ENCODE data around the gene KCNH8.

KCNH8 gene

GRCh38 chr3:19149368-19149767 lies 1.1 kb downstream of the KCNH8 start:
- peaks cover 3% of the 10 kb centered on the region for H3K36me3 Mint-ChIP-seq (ENCODE audit: low read depth)
- H3K4me3 Mint-ChIP-seq = no peak overlapping the region
- peaks cover 53% of the 10 kb centered on the region for H3K27me3 Mint-ChIP-seq (ENCODE audit: low read depth)
- H3K9me3 Mint-ChIP-seq = peaks cover 6% of the 10 kb centered on the region
- peaks cover 10% of the 10 kb centered on the region for H3K4me1 Mint-ChIP-seq (ENCODE audit: low read depth)
- no peak overlapping the region for H3K27ac Mint-ChIP-seq

- H3K27ac Mint-ChIP-seq = no peak overlapping the region
These were observed 2.9 kb downstream of the KCNH8 start for GRCh38 chr3:19151171-19151570.

GRCh38 chr3:19154693-19155250 lies 6.5 kb downstream of the KCNH8 start:
- Mint-ChIP-seq H3K36me3 (ENCODE audit: low read depth) (no peaks in the 10 kb centered on the region), H3K4me3 (no peak overlapping the region), H3K4me1 (ENCODE audit: low read depth) (no peaks in the 10 kb centered on the region), H3K27me3 (ENCODE audit: low read depth) (peaks cover 19% of the 10 kb centered on the region), H3K9me3 (no peaks in the 10 kb centered on the region), H3K27ac (no peak overlapping the region)

More at GRCh38 chr3:19151171-19151570, 2.9 kb downstream of the KCNH8 start:
- peaks cover 3% of the 10 kb centered on the region for H3K36me3 Mint-ChIP-seq (ENCODE audit: low read depth)
- no peaks in the 10 kb centered on the region for H3K9me3 Mint-ChIP-seq
- H3K4me3 Mint-ChIP-seq = no peak overlapping the region
- peaks cover 8% of the 10 kb centered on the region for H3K4me1 Mint-ChIP-seq (ENCODE audit: low read depth)
- peaks cover 49% of the 10 kb centered on the region for H3K27me3 Mint-ChIP-seq (ENCODE audit: low read depth)

GRCh38 chr3:19155375-19155774 lies 7.1 kb downstream of the KCNH8 start:
- Mint-ChIP-seq H3K36me3 (ENCODE audit: low read depth) (no peaks in the 10 kb centered on the region), H3K4me1 (ENCODE audit: low read depth) (no peaks in the 10 kb centered on the region), H3K9me3 (no peaks in the 10 kb centered on the region), H3K27me3 (ENCODE audit: low read depth) (peaks cover 13% of the 10 kb centered on the region), H3K4me3 (no peak overlapping the region), H3K27ac (no peak overlapping the region)

DNA sequence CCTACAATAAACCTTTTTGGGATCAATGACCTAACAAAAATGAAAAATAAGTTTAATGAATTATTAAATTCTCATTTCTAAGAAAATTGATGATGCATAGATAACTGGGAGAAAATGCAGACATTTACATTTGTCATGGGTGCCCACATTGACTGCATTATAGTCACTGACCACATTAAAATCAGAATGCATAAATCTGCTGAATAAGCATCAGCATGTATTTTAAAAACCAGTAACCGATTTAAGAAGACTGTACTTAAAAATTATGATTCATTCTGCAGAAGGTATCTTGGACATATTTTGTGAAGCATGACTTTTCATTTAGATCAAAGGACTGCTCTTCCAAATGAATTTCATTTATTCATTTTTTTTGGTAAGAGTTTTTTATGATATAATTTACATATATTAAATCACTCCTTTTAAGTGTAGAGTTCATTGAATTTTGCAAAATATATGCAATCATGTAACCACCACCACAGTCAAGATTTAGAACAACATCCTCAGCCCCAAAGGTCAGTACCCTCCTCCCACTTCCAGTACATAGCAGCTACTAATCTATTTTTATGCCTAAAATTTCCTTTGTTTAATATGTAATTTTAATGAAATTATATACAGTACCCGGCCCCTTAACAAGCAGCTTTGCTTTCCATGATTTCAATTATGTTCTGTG lies 11.8 kb downstream of the KCNH8 start:
- Mint-ChIP-seq H3K27me3 (ENCODE audit: low read depth) (peaks cover 5% of the 10 kb centered on the region), H3K27ac (no peak overlapping the region), H3K4me1 (ENCODE audit: low read depth) (no peaks in the 10 kb centered on the region), H3K4me3 (no peak overlapping the region), H3K36me3 (ENCODE audit: low read depth) (no peaks in the 10 kb centered on the region), H3K9me3 (no peaks in the 10 kb centered on the region)

- Mint-ChIP-seq H3K36me3 (ENCODE audit: low read depth) (no peaks in the 10 kb centered on the region), H3K4me3 (no peak overlapping the region), H3K4me1 (ENCODE audit: low read depth) (no peaks in the 10 kb centered on the region), H3K27ac (no peak overlapping the region), H3K9me3 (no peaks in the 10 kb centered on the region), H3K27me3 (ENCODE audit: low read depth) (peaks cover 5% of the 10 kb centered on the region)
These were observed 17.3 kb downstream of the KCNH8 start for GRCh38 chr3:19165654-19166053.

DNA sequence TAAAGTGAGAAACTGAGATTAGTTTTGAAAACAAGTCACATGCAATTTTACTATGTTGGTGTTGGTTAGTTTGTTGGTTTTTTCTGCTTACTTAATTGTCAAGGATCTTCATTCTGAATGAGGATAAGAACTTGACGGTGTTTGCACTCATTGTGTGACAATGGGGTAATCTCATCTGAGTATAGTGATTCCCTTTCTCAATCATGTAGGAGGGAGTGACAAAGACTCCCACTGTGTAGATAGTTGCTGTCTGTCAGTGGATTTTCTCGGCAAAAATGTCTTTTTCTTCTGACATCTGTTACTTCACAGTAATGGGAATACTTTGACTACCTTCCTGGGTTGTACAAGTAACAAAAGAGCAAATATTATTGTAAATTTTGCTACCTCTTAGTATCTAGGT lies 23.5 kb downstream of the KCNH8 start:
- Mint-ChIP-seq H3K4me1 (ENCODE audit: low read depth) (no peaks in the 10 kb centered on the region), H3K36me3 (ENCODE audit: low read depth) (no peaks in the 10 kb centered on the region), H3K9me3 (no peaks in the 10 kb centered on the region), H3K27ac (no peak overlapping the region), H3K27me3 (ENCODE audit: low read depth) (peaks cover 3% of the 10 kb centered on the region), H3K4me3 (no peak overlapping the region)

- Mint-ChIP-seq H3K4me3 (no peak overlapping the region), H3K27ac (no peak overlapping the region), H3K4me1 (ENCODE audit: low read depth) (no peaks in the 10 kb centered on the region), H3K27me3 (ENCODE audit: low read depth) (peaks cover 9% of the 10 kb centered on the region), H3K36me3 (ENCODE audit: low read depth) (no peaks in the 10 kb centered on the region), H3K9me3 (no peaks in the 10 kb centered on the region)
These were observed 25.6 kb downstream of the KCNH8 start for GRCh38 chr3:19173945-19174344.

DNA sequence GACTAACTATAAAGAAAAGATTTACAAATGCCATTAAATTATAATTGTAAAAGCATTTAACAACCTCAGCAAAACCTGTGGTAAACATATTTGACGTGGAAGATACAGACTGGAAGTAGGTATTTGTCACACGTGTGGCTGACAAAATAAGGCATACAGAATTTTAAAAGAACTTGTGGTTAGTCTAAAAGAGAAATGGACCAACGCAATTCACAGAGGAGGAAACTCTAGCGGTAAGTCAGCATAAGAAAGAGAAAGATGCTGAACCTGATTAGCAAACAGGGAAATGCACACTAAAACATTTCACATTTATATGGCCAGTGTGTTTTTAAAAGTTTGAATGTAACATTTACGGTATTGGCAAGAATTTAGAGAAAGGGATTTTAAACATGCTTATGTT lies 35.3 kb downstream of the KCNH8 start:
- no peaks in the 10 kb centered on the region for H3K9me3 Mint-ChIP-seq
- no peaks in the 10 kb centered on the region for H3K36me3 Mint-ChIP-seq (ENCODE audit: low read depth)
- no peak overlapping the region for H3K27ac Mint-ChIP-seq
- H3K4me1 Mint-ChIP-seq (ENCODE audit: low read depth) = no peaks in the 10 kb centered on the region
- no peak overlapping the region for H3K4me3 Mint-ChIP-seq
- H3K27me3 Mint-ChIP-seq (ENCODE audit: low read depth) = peaks cover 4% of the 10 kb centered on the region

DNA sequence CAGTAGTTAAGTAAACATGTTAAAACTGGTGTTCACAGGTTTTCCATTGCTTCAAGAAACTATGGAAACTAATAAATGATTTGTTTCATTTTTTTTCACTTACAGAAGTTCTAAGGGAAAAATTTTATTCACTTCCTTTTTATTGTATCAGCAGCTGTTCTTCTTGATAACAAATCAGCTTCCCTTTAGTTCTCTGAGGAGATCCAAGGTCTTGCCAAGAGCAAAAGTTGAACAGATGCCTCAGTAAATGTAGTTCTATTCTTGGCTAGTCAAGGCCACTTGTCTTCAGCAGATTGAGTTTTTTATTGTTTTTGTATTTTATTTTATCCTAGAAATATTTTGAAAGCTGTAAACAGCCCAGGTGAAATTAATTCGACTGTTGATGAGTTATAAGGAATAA lies 41.8 kb downstream of the KCNH8 start:
- Mint-ChIP-seq H3K4me1 (ENCODE audit: low read depth) (no peaks in the 10 kb centered on the region), H3K9me3 (no peaks in the 10 kb centered on the region), H3K4me3 (no peak overlapping the region), H3K27ac (no peak overlapping the region), H3K36me3 (ENCODE audit: low read depth) (no peaks in the 10 kb centered on the region), H3K27me3 (ENCODE audit: low read depth) (no peaks in the 10 kb centered on the region)

DNA sequence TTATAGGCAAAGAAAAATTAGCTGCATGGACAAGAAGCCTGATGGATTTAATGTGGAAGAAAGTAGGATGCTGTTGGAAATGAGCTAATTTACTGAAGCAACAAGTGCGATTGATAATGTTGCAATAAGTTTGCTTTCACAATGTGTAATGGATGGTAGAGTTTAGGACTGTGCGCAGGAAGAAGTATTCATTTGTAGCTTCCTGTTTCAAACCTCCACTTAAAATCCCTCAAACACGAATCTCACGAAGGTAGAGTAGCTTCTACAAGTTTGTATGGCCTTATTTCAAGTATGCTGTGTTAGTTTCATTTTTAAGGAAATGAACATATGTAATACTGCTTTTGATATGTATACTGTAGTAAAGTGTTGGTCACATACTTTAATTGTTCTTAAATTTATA lies 42.3 kb downstream of the KCNH8 start:
- Mint-ChIP-seq H3K36me3 (ENCODE audit: low read depth) (no peaks in the 10 kb centered on the region), H3K27me3 (ENCODE audit: low read depth) (no peaks in the 10 kb centered on the region), H3K4me3 (no peak overlapping the region), H3K27ac (no peak overlapping the region), H3K9me3 (no peaks in the 10 kb centered on the region), H3K4me1 (ENCODE audit: low read depth) (no peaks in the 10 kb centered on the region)

DNA sequence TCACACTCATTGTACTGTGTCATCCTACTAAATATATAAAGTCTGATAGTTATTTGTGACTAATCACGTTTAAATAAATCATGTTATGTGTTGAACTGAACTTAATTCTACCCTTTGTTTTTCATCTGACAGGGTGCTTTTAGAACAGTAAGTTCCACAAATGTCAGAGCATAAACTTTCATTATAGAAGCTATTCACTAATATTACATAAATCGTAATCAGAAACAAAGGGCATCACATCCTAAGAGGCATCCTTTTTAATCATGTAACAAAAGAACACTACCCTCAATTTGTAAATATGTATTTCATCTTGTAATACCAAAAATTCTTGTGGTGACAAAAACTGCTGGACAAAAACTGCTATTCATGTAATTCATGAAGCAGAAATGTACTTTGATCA lies 50.8 kb downstream of the KCNH8 start:
- H3K9me3 Mint-ChIP-seq = no peaks in the 10 kb centered on the region
- H3K27ac Mint-ChIP-seq = no peak overlapping the region
- H3K4me3 Mint-ChIP-seq = no peak overlapping the region
- H3K4me1 Mint-ChIP-seq (ENCODE audit: low read depth) = no peaks in the 10 kb centered on the region
- peaks cover 3% of the 10 kb centered on the region for H3K27me3 Mint-ChIP-seq (ENCODE audit: low read depth)
- no peaks in the 10 kb centered on the region for H3K36me3 Mint-ChIP-seq (ENCODE audit: low read depth)

GRCh38 chr3:19202303-19202702 lies 54.0 kb downstream of the KCNH8 start:
- H3K4me1 Mint-ChIP-seq (ENCODE audit: low read depth) = no peaks in the 10 kb centered on the region
- H3K27ac Mint-ChIP-seq = no peak overlapping the region
- no peak overlapping the region for H3K4me3 Mint-ChIP-seq
- peaks cover 3% of the 10 kb centered on the region for H3K27me3 Mint-ChIP-seq (ENCODE audit: low read depth)
- no peaks in the 10 kb centered on the region for H3K36me3 Mint-ChIP-seq (ENCODE audit: low read depth)
- H3K9me3 Mint-ChIP-seq = no peaks in the 10 kb centered on the region

DNA sequence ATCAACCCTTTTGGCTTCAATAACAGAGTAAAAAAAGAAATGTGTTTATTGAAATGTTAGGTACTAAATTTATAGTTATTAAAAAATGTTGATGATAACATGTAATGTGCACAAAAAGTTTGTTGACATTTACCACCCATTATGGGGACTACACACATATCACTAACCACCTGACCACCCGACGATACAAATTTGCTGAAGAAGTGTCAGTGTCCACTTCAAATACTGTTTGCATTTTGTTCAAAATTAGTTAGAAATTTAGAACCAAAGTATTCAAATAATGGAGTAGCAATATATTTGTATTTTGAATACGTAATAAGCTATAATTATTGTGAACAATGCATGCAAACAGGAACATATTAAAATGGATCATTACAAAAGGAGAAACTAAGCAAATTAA lies 54.4 kb downstream of the KCNH8 start:
- no peaks in the 10 kb centered on the region for H3K9me3 Mint-ChIP-seq
- no peaks in the 10 kb centered on the region for H3K4me1 Mint-ChIP-seq (ENCODE audit: low read depth)
- H3K4me3 Mint-ChIP-seq = no peak overlapping the region
- no peaks in the 10 kb centered on the region for H3K36me3 Mint-ChIP-seq (ENCODE audit: low read depth)
- peaks cover 3% of the 10 kb centered on the region for H3K27me3 Mint-ChIP-seq (ENCODE audit: low read depth)
- no peak overlapping the region for H3K27ac Mint-ChIP-seq

DNA sequence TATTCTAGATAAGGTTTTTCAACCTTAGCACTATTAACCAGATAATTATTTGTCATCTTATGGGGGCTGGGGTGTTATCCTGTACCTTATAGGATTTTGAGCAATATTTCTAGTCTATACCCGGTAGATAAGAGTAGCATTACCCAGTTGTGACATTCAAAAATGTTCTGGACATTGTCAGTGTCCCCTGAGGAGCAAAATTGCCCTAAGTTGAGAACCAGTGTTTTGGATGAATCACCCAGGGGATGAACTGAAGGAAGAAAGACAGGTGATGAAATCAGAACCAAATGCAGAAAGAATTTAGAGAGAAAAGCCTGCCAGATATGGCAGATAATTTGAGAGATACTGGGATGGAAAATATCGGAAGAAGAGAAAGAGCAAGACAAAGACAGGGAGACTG lies 58.2 kb downstream of the KCNH8 start:
- Mint-ChIP-seq H3K4me3 (no peak overlapping the region), H3K27ac (no peak overlapping the region), H3K4me1 (ENCODE audit: low read depth) (no peaks in the 10 kb centered on the region), H3K9me3 (no peaks in the 10 kb centered on the region), H3K36me3 (ENCODE audit: low read depth) (no peaks in the 10 kb centered on the region), H3K27me3 (ENCODE audit: low read depth) (peaks cover 3% of the 10 kb centered on the region)

All from T-helper 1 cell treated with Interleukin-12 subunit alpha and Interleukin-12 subunit beta and Interleukin-4 antibody, amounts not matched to agents 30 μg/mL and 1 μg/mL, for 36 hours (primary cell).